Thyroid gland (tissue), 4 donors: Measurements from ENCODE around the gene WDR37. TPM values are rescaled to one million over a fixed set of nuclear protein-coding genes. Genes with fewer than 3 reads are reported as not detected.

Source experiments
- DNase-seq, 2 donors: peaks; one replicate each; pipeline ENCODE4 v3.0.0-alpha.2; 2019
- H3K27ac ChIP-seq, 3 donors: fragments of 200-600 bp; sonication (generic); 1 replicate in 2 of 3; 2 replicates in 1 of 3; pipeline ENCODE4 v1.5.1; 2016 to 2019; ENCODE audit warnings: mild to moderate bottlenecking in 1 of 3, moderate library complexity in 1 of 3
- H3K27me3 ChIP-seq: fragments of 200-600 bp; sonication (generic); one replicate; pipeline ENCODE4 v1.5.1; 2019
- H3K36me3 ChIP-seq, 2 donors: fragments of 200-600 bp; sonication (generic); one replicate each; pipeline ENCODE4 v1.5.1; 2016 to 2019
- H3K4me1 ChIP-seq, 2 donors: fragments of 200-600 bp; sonication (generic); one replicate each; pipeline ENCODE4 v1.5.1; 2017 to 2019
- H3K4me3 ChIP-seq, 3 donors: fragments of 200-600 bp; sonication (generic); replicated peaks in 1 of 3; 1 replicate in 2 of 3; 2 replicates in 1 of 3; pipeline ENCODE4 v1.5.1; 2016; ENCODE audit warnings: mild to moderate bottlenecking in 1 of 3
- H3K9me3 ChIP-seq: fragments of 200-600 bp; sonication (generic); one replicate; pipeline ENCODE4 v1.5.1; 2017
- CTCF ChIP-seq, 6 experiments: fragments of 200-600 bp in 3 of 6; fragments of 450-650 bp in 3 of 6; sonication (generic) in 3 of 6; IDR thresholded peaks; one replicate each; pipeline ENCODE4 v1.5.1; 2016 to 2019; ENCODE audit warnings: antibody characterized with exemption in 6 of 6, mild to moderate bottlenecking in 2 of 6, inconsistent platforms in 1 of 6, moderate library complexity in 1 of 6
- POLR2A ChIP-seq, 2 donors: fragments of 450-650 bp; IDR thresholded peaks; one replicate each; pipeline ENCODE4 v1.6.1; 2017; ENCODE audit warnings: antibody characterized with exemption in 2 of 2, mild to moderate bottlenecking in 2 of 2, moderate library complexity in 1 of 2
- WGBS, 2 donors: methylation state at CpG; one replicate each; pipeline ENCODE4 v1.1.5; 2017; 5-methylcytosine and 5-hydroxymethylcytosine counted together
- intact Hi-C: fragments of 100-400 bp; cut with DNase I; formaldehyde crosslinking; loops from one replicate; pipeline ENCODE4 v1.15.1; 2023
- total RNA-seq, 4 donors: library from RNA; depleted of rRNA; stranded (reverse); fragments of >200 nt; gene quantifications; one replicate each; pipeline ENCODE4 v1.2.3, GENCODE V29; 2016

Gene WDR37
- total RNA-seq, 4 donors from 2014 or later, result 15.2 to 26.3 (median 16.4) TPM

DNA sequence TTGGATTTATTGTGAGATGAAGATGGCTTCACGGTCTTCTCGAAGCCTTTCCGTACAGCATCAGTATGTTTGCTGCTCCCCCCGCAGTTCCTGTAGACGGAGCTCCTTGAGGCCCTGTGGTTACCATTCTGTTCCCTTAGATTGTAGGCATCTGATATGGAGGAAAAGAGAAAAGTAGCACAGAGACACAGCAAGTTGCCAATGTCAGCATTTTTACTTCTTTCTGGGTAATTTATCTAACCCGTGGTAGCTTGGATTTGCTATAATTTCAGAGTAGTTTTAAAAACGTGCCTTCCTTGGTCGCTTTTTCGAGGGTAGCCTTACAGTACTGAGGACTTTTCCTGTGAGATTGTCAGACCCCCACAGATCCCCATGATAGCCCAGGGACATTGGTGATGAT is 37.5 kb downstream of the WDR37 start:
- Histone ChIP-seq H3K27ac (no peak overlapping the region), H3K9me3 (no peaks in the 10 kb centered on the region), H3K4me1 (no peaks in the 10 kb centered on the region), H3K4me3 (no peak overlapping the region), H3K27me3 (no peaks in the 10 kb centered on the region), H3K36me3 (peaks cover 40 to 48% of the 10 kb centered on the region in 2 donors)
- TF ChIP-seq CTCF (IDR thresholded peaks at IDR 0.05), result no peak
- no peak for TF ChIP-seq POLR2A (IDR thresholded peaks at IDR 0.05)
- intact Hi-C loops, result no loop called here
- WGBS, 2 donors, result 93 to 95% methylated on average over 9 of the region's 9 CpGs
- no peak for DNase-seq

- TF ChIP-seq CTCF (IDR thresholded peaks at IDR 0.05) (no peak), POLR2A (IDR thresholded peaks at IDR 0.05) (no peak)
- H3K27ac ChIP-seq, result no peak overlapping the region
- no peaks in the 10 kb centered on the region for H3K9me3 ChIP-seq
- intact Hi-C loops, result no loop called here
- WGBS, 2 donors, result 95 to 96% methylated on average over 15 of the region's 15 CpGs
- no peaks in the 10 kb centered on the region for H3K4me1 ChIP-seq
- no peak for DNase-seq
- no peak overlapping the region for H3K4me3 ChIP-seq
- peaks cover 35 to 41% of the 10 kb centered on the region in 2 donors for H3K36me3 ChIP-seq
- no peaks in the 10 kb centered on the region for H3K27me3 ChIP-seq
Observed at GRCh38 chr10:1094112-1095057, 38.2 kb downstream of the WDR37 start.

- Histone ChIP-seq H3K27ac (no peak overlapping the region), H3K9me3 (no peaks in the 10 kb centered on the region), H3K4me3 (no peak overlapping the region), H3K36me3 (peaks cover 33 to 36% of the 10 kb centered on the region in 2 donors), H3K27me3 (no peaks in the 10 kb centered on the region), H3K4me1 (no peaks in the 10 kb centered on the region)
- DNase-seq, result no peak
- no peak for TF ChIP-seq CTCF (IDR thresholded peaks at IDR 0.05)
- TF ChIP-seq POLR2A (IDR thresholded peaks at IDR 0.05), result no peak
- WGBS, 2 donors, result 87 to 90% methylated on average over 12 of the region's 12 CpGs
- intact Hi-C loops, result no loop called here
Observed at GRCh38 chr10:1095498-1095897, 39.3 kb downstream of the WDR37 start.

- intact Hi-C loops, result no loop called here
- no peak for DNase-seq
- no peak overlapping the region for H3K4me3 ChIP-seq
- H3K27me3 ChIP-seq, result no peaks in the 10 kb centered on the region
- no peak for TF ChIP-seq POLR2A (IDR thresholded peaks at IDR 0.05)
- no peak for TF ChIP-seq CTCF (IDR thresholded peaks at IDR 0.05)
- no peak overlapping the region for H3K27ac ChIP-seq
- no peaks in the 10 kb centered on the region for H3K4me1 ChIP-seq
- no peaks in the 10 kb centered on the region for H3K9me3 ChIP-seq
- H3K36me3 ChIP-seq, result peaks cover 27 to 29% of the 10 kb centered on the region in 2 donors
- 94 to 95% methylated on average over 27 of the region's 27 CpGs for WGBS, 2 donors
Observed at GRCh38 chr10:1096287-1096889, 40.2 kb downstream of the WDR37 start.

GRCh38 chr10:1097436-1097835 is 41.3 kb downstream of the WDR37 start:
- Histone ChIP-seq H3K36me3 (peaks cover 30 to 40% of the 10 kb centered on the region in 2 donors), H3K4me3 (no peak overlapping the region), H3K9me3 (no peaks in the 10 kb centered on the region), H3K27ac (no peak overlapping the region), H3K4me1 (no peaks in the 10 kb centered on the region), H3K27me3 (no peaks in the 10 kb centered on the region)
- intact Hi-C loops, result no loop called here
- no peak for DNase-seq
- 82 to 96% methylated on average over 6 of the region's 6 CpGs for WGBS, 2 donors
- TF ChIP-seq POLR2A (IDR thresholded peaks at IDR 0.05), result no peak
- no peak for TF ChIP-seq CTCF (IDR thresholded peaks at IDR 0.05)
